Glutamatergic neuron (in vitro differentiated cells): ENCODE measurements around the gene PARP3. TPM values are rescaled to one million over a fixed set of nuclear protein-coding genes. Genes with fewer than 3 reads are reported as not detected.
A peak's percentile ranks its signal among the peaks of the same experiment; 100 is the strongest.

Experiments used
- DNase-seq: peaks from one replicate; pipeline ENCODE4 v3.0.0; 2022
- H3K27ac Mint-ChIP-seq: one replicate; pipeline ENCODE4 v1.8.0; 2020; ENCODE audit warnings: mild to moderate bottlenecking, mixed read lengths, inconsistent platforms; ENCODE audit not compliant: unreplicated experiment
- H3K27me3 Mint-ChIP-seq: one replicate; pipeline ENCODE4 v1.8.0; 2020; ENCODE audit warnings: mild to moderate bottlenecking, moderate library complexity, mixed read lengths, inconsistent platforms; ENCODE audit not compliant: unreplicated experiment
- H3K36me3 Mint-ChIP-seq: one replicate; pipeline ENCODE4 v1.8.0; 2020; ENCODE audit warnings: mild to moderate bottlenecking, mixed read lengths, inconsistent platforms; ENCODE audit not compliant: unreplicated experiment
- H3K4me1 Mint-ChIP-seq: one replicate; pipeline ENCODE4 v1.8.0; 2020; ENCODE audit warnings: mild to moderate bottlenecking, low read depth, mixed read lengths, inconsistent platforms; ENCODE audit not compliant: unreplicated experiment
- H3K4me3 Mint-ChIP-seq: one replicate; pipeline ENCODE4 v1.8.0; 2020; ENCODE audit warnings: mild to moderate bottlenecking, mixed read lengths, inconsistent platforms; ENCODE audit not compliant: unreplicated experiment
- H3K9me3 Mint-ChIP-seq: one replicate; pipeline ENCODE4 v1.8.0; 2020; ENCODE audit warnings: mild to moderate bottlenecking, moderate library complexity, mixed read lengths, inconsistent platforms; ENCODE audit not compliant: unreplicated experiment
- CTCF ChIP-seq: fragments of 200-600 bp; sonication (generic); IDR thresholded peaks from one replicate; pipeline ENCODE4 v1.5.0; 2021; ENCODE audit not compliant: partially characterized antibody, unreplicated experiment
- total RNA-seq: library from RNA; stranded (reverse); fragmentation: NEBNext Ultra II Directional; extraction: Animal tissue kit (Norgen Biotek cat#: 25700); gene quantifications from one replicate; pipeline ENCODE4 v1.2.1, GENCODE V29; 2021; ENCODE audit not compliant: unreplicated experiment

PARP3 gene
- total RNA-seq, 1 donor from 2014 or later, result 3.8 TPM

- peaks cover 30% of the 10 kb centered on the region for H3K4me1 Mint-ChIP-seq
- H3K36me3 Mint-ChIP-seq, result peaks cover 9% of the 10 kb centered on the region
- no peak for DNase-seq
- TF ChIP-seq CTCF, result no peak
- peaks cover 38% of the 10 kb centered on the region for H3K27me3 Mint-ChIP-seq
- H3K9me3 Mint-ChIP-seq, result peaks cover 37% of the 10 kb centered on the region
- H3K27ac Mint-ChIP-seq, result peak overlapping the region; percentile 76
- H3K4me3 Mint-ChIP-seq, result peak overlapping the region; percentile 98
Observed at GRCh38 chr3:51961011-51961410, 18.8 kb downstream of the PARP3 start.

- Mint-ChIP-seq H3K9me3 (peaks cover 42% of the 10 kb centered on the region), H3K4me3 (peak overlapping the region; percentile 98), H3K4me1 (peaks cover 30% of the 10 kb centered on the region), H3K36me3 (peaks cover 9% of the 10 kb centered on the region), H3K27ac (peak overlapping the region; percentile 100), H3K27me3 (peaks cover 39% of the 10 kb centered on the region)
- DNase-seq, result no peak
- no peak for TF ChIP-seq CTCF
Observed at GRCh38 chr3:51961602-51962569, 19.7 kb downstream of the PARP3 start.

GRCh38 chr3:51962854-51963530, 20.8 kb downstream of the PARP3 start:
- Mint-ChIP-seq H3K4me3 (peak overlapping the region; percentile 98), H3K9me3 (peaks cover 43% of the 10 kb centered on the region), H3K27ac (peak overlapping the region; percentile 100), H3K36me3 (peaks cover 9% of the 10 kb centered on the region), H3K4me1 (peaks cover 30% of the 10 kb centered on the region), H3K27me3 (peaks cover 40% of the 10 kb centered on the region)
- no peak for TF ChIP-seq CTCF
- DNase-seq, result no peak

- Mint-ChIP-seq H3K4me3 (peak overlapping the region; percentile 98), H3K36me3 (peaks cover 11% of the 10 kb centered on the region), H3K27me3 (peaks cover 42% of the 10 kb centered on the region), H3K4me1 (peaks cover 34% of the 10 kb centered on the region), H3K9me3 (peaks cover 48% of the 10 kb centered on the region), H3K27ac (peak overlapping the region; percentile 100)
- TF ChIP-seq CTCF, result no peak
- peak; percentile 77 for DNase-seq
Observed at GRCh38 chr3:51963951-51964451, 21.8 kb downstream of the PARP3 start.

- peak overlapping the region; percentile 98 for H3K4me3 Mint-ChIP-seq
Observed at GRCh38 chr3:51964521-51964920, 22.4 kb downstream of the PARP3 start.

More at GRCh38 chr3:51964521-51964920, 22.4 kb downstream of the PARP3 start:
- Mint-ChIP-seq H3K9me3 (peaks cover 49% of the 10 kb centered on the region), H3K4me1 (peaks cover 37% of the 10 kb centered on the region), H3K27ac (peak overlapping the region; percentile 100), H3K27me3 (peaks cover 43% of the 10 kb centered on the region), H3K36me3 (peaks cover 14% of the 10 kb centered on the region)
- no peak for DNase-seq
- TF ChIP-seq CTCF, result no peak
